Measurements from ENCODE around the gene C14orf93. TPM values are rescaled to one million over a fixed set of nuclear protein-coding genes. Genes with fewer than 3 reads are reported as not detected.
"Not testable (repeated sequence)": the region's sequence is repeated elsewhere in the genome, so short reads cannot be mapped to it uniquely, and the experiment has no call there.

Gene C14orf93
- polyA plus RNA-seq, 1 experiment, result 8.4 TPM

- ChIA-PET POLR2A (no interaction called here), CTCF (interaction anchor here (0.6 to 4.0 kb wide), 6 partner anchors 14 to 69 kb away, joined by 3 to 53 read pairs (median 8); partner anchors contain the start of gene AJUBA)
These were observed 1.1 kb downstream of the C14orf93 start for GRCh38 chr14:23008831-23009230.

GRCh38 chr14:23006544-23007419 is 3.2 kb downstream of the C14orf93 start:
- H3K9me3 ChIP-seq (ENCODE audit: control insufficient read depth, insufficient read depth, low read length), result no peaks in the 10 kb centered on the region
- POLR2A ChIA-PET, result interaction anchor here (0.6 to 1.8 kb wide), 17 partner anchors 10 to 496 kb away, joined by 3 to 13 read pairs (median 4); partner anchors contain the start of genes ABHD4, ACIN1, AJUBA and C14orf119

More at GRCh38 chr14:23008831-23009230, 1.1 kb downstream of the C14orf93 start:
- Histone ChIP-seq H3K9me3 (ENCODE audit: control insufficient read depth, insufficient read depth, low read length) (no peaks in the 10 kb centered on the region), H3K27ac (ENCODE audit: low read depth, low read length) (no peak overlapping the region), H3K27me3 (ENCODE audit: control insufficient read depth, insufficient read depth, low read length) (no peaks in the 10 kb centered on the region), H3K4me3 (ENCODE audit: low read depth, low read length) (no peak overlapping the region)
- TF ChIP-seq CTCF (IDR thresholded peaks at IDR 0.05; ENCODE audit: low read depth, low read length), result no peak
- DNase-seq (ENCODE audit: low read depth, low spot score), result no peak

GRCh38 chr14:23006188-23006534 is 3.8 kb downstream of the C14orf93 start:
- no peak for DNase-seq (ENCODE audit: low read depth, low spot score)
- peak overlapping the region; percentile 92 for H3K27ac ChIP-seq (ENCODE audit: low read depth, low read length)
- peak overlapping the region; percentile 80 for H3K4me3 ChIP-seq (ENCODE audit: low read depth, low read length)
- H3K27me3 ChIP-seq (ENCODE audit: control insufficient read depth, insufficient read depth, low read length), result no peaks in the 10 kb centered on the region
- TF ChIP-seq CTCF (IDR thresholded peaks at IDR 0.05; ENCODE audit: low read depth, low read length), result no peak
- no peaks in the 10 kb centered on the region for H3K9me3 ChIP-seq (ENCODE audit: control insufficient read depth, insufficient read depth, low read length)
- CTCF ChIA-PET, result interaction anchor here (0.7 to 4.0 kb wide), 19 partner anchors 10 to 449 kb away, joined by 3 to 53 read pairs (median 6); partner anchors contain the start of gene AJUBA
- POLR2A ChIA-PET, result interaction anchor here (0.6 to 1.6 kb wide), 9 partner anchors 9 to 496 kb away, joined by 3 to 13 read pairs (median 4); partner anchors contain the start of genes ACIN1, AJUBA, C14orf119 and CDH24

More at GRCh38 chr14:23006544-23007419, 3.2 kb downstream of the C14orf93 start:
- peak; percentile 40 for TF ChIP-seq CTCF (IDR thresholded peaks at IDR 0.05; ENCODE audit: low read depth, low read length)
- Histone ChIP-seq H3K27me3 (ENCODE audit: control insufficient read depth, insufficient read depth, low read length) (no peaks in the 10 kb centered on the region), H3K4me3 (ENCODE audit: low read depth, low read length) (peak overlapping the region; percentile 80), H3K27ac (ENCODE audit: low read depth, low read length) (peak overlapping the region; percentile 92)
- peak; percentile 95 for DNase-seq (ENCODE audit: low read depth, low spot score)
- CTCF ChIA-PET, result interaction anchor here (0.8 to 4.0 kb wide), 18 partner anchors 11 to 450 kb away, joined by 3 to 53 read pairs (median 6); partner anchors contain the start of gene AJUBA

- Histone ChIP-seq H3K4me3 (ENCODE audit: low read depth, low read length) (no peak overlapping the region), H3K27me3 (ENCODE audit: control insufficient read depth, insufficient read depth, low read length) (no peaks in the 10 kb centered on the region), H3K9me3 (ENCODE audit: control insufficient read depth, insufficient read depth, low read length) (no peaks in the 10 kb centered on the region), H3K27ac (ENCODE audit: low read depth, low read length) (no peak overlapping the region)
- POLR2A ChIA-PET, result interaction anchor here (1.3 to 1.6 kb wide), 3 partner anchors 9 to 57 kb away, joined by 3 to 9 read pairs (median 4); partner anchors contain the start of gene AJUBA
- no peak for DNase-seq (ENCODE audit: low read depth, low spot score)
- TF ChIP-seq CTCF (IDR thresholded peaks at IDR 0.05; ENCODE audit: low read depth, low read length), result no peak
- CTCF ChIA-PET, result interaction anchor here (0.7 to 6.0 kb wide), 16 partner anchors 10 to 295 kb away, joined by 3 to 53 read pairs (median 6); partner anchors contain the start of gene AJUBA
These were observed 4.3 kb downstream of the C14orf93 start for GRCh38 chr14:23005451-23006187.

GRCh38 chr14:23004274-23004673 is 5.7 kb downstream of the C14orf93 start:
- H3K27me3 ChIP-seq (ENCODE audit: control insufficient read depth, insufficient read depth, low read length); H3K4me3 ChIP-seq (ENCODE audit: low read depth, low read length); H3K9me3 ChIP-seq (ENCODE audit: control insufficient read depth, insufficient read depth, low read length); H3K27ac ChIP-seq (ENCODE audit: low read depth, low read length); POLR2A ChIA-PET; DNase-seq (ENCODE audit: low read depth, low spot score): not testable (repeated sequence)
- CTCF ChIA-PET, result interaction anchor here (0.8 to 6.0 kb wide), 5 partner anchors 10 to 73 kb away, joined by 3 to 35 read pairs (median 4); no protein-coding TSS in a partner anchor
